Transverse colon (tissue), 4 donors: ENCODE data around the gene TRPM3. TPM values are rescaled to one million over a fixed set of nuclear protein-coding genes. Genes with fewer than 3 reads are reported as not detected.

ENCODE experiments used
- DNase-seq: peaks from one replicate; pipeline ENCODE4 v3.0.0-alpha.2; 2019
- H3K27ac ChIP-seq, 4 donors: fragments of 200-600 bp; sonication (generic); 2 replicates each; pipeline ENCODE4 v1.5.1; 2016 to 2018; ENCODE audit warnings: inconsistent platforms in 4 of 4
- H3K27me3 ChIP-seq: fragments of 200-600 bp; sonication (generic); 2 replicates; pipeline ENCODE4 v1.5.1; 2017; ENCODE audit warnings: inconsistent platforms
- H3K36me3 ChIP-seq, 4 donors: fragments of 200-600 bp; sonication (generic); 2 replicates each; pipeline ENCODE4 v1.5.1; 2017 to 2019; ENCODE audit warnings: inconsistent platforms in 4 of 4
- H3K4me1 ChIP-seq, 4 donors: fragments of 200-600 bp; sonication (generic); 2 replicates each; pipeline ENCODE4 v1.5.1; 2017 to 2020; ENCODE audit warnings: inconsistent platforms in 4 of 4
- H3K4me3 ChIP-seq, 4 donors: fragments of 200-600 bp; sonication (generic); 1 replicate in 1 of 4; 2 replicates in 3 of 4; pipeline versions ENCODE4 v1.5.1 to v1.6.1; 2017 to 2019; ENCODE audit warnings: inconsistent platforms in 4 of 4
- H3K9me3 ChIP-seq, 2 donors: fragments of 200-600 bp; sonication (generic); 2 replicates each; pipeline ENCODE4 v1.5.1; 2017 to 2019; ENCODE audit warnings: inconsistent platforms in 2 of 2
- CTCF ChIP-seq, 5 experiments: fragments of 200-600 bp in 3 of 5; fragments of 450-650 bp in 2 of 5; sonication (generic) in 3 of 5; IDR thresholded peaks; 1 replicate in 2 of 5; 2 replicates in 3 of 5; pipeline ENCODE4 v1.5.1; 2016 to 2017; ENCODE audit warnings: antibody characterized with exemption in 5 of 5, inconsistent platforms in 3 of 5, mild to moderate bottlenecking in 2 of 5, moderate library complexity in 1 of 5
- EP300 ChIP-seq: sonication (generic); formaldehyde crosslinking; IDR thresholded peaks from one replicate; pipeline ENCODE4 v1.6.1; 2017; ENCODE audit warnings: antibody characterized with exemption, low read depth
- POLR2A ChIP-seq: fragments of 450-650 bp; IDR thresholded peaks from one replicate; pipeline ENCODE4 v1.6.1; 2016; ENCODE audit warnings: antibody characterized with exemption, mild to moderate bottlenecking, moderate library complexity
- POLR2AphosphoS5 ChIP-seq, 3 donors: sonication (generic); formaldehyde crosslinking; IDR thresholded peaks; one replicate each; pipeline ENCODE4 v1.6.1; 2016; ENCODE audit warnings: antibody characterized with exemption in 3 of 3
- WGBS, 2 donors: methylation state at CpG; one replicate each; pipeline ENCODE4 v1.1.5; 2018; ENCODE audit warnings: low coverage in 1 of 2; 5-methylcytosine and 5-hydroxymethylcytosine counted together
- in situ Hi-C, 4 donors: fragments of 200-750 bp; cut with MboI; loops; one replicate each; pipeline versions ENCODE4 v1.15.0 to v1.15.1; 2017; ENCODE audit warnings: low sequenced_read_pairs in 3 of 4, low pct_ligation_motif_present in 1 of 4, low pct_unique_long_range_greater_than_20kb in 1 of 4
- intact Hi-C: fragments of 100-400 bp; cut with DNase I; formaldehyde crosslinking; loops from one replicate; pipeline ENCODE4 v1.15.1; 2023; ENCODE audit warnings: low total_unique reads
- total RNA-seq, 4 donors: library from RNA; depleted of rRNA; stranded (reverse); fragments of >200 nt; gene quantifications; one replicate each; pipeline ENCODE4 v1.1.0, GENCODE V29; 2016

Gene TRPM3
- total RNA-seq, 4 donors from 2014 or later: 0.16 to 1.2 (median 0.32) TPM

- H3K27me3 ChIP-seq: no peaks in the 10 kb centered on the region
- no peaks in the 10 kb centered on the region for H3K36me3 ChIP-seq
- no peaks in the 10 kb centered on the region for H3K9me3 ChIP-seq
- TF ChIP-seq POLR2A: no peak
- no peak for TF ChIP-seq CTCF (IDR thresholded peaks at IDR 0.05)
- TF ChIP-seq EP300: no peak
- no peak for TF ChIP-seq POLR2AphosphoS5 (IDR thresholded peaks at IDR 0.05)
- WGBS, 2 donors: 78 to 89% methylated on average over 4 of the region's 4 CpGs
- no peak overlapping the region for H3K27ac ChIP-seq
- in situ Hi-C loops (loop anchor here in 1 of 4 donors (25.0 kb wide), 2 partner anchors 101 to 301 kb away; no protein-coding TSS in a partner anchor), intact Hi-C loops (loop anchor here (1.0 kb wide), 1 partner anchor 35 kb away; no protein-coding TSS in a partner anchor)
- H3K4me3 ChIP-seq: no peak overlapping the region
- H3K4me1 ChIP-seq: no peaks in the 10 kb centered on the region
- DNase-seq: no peak
These were observed 158.5 kb downstream of the TRPM3 start for GRCh38 chr9:70962761-70963440.

DNA sequence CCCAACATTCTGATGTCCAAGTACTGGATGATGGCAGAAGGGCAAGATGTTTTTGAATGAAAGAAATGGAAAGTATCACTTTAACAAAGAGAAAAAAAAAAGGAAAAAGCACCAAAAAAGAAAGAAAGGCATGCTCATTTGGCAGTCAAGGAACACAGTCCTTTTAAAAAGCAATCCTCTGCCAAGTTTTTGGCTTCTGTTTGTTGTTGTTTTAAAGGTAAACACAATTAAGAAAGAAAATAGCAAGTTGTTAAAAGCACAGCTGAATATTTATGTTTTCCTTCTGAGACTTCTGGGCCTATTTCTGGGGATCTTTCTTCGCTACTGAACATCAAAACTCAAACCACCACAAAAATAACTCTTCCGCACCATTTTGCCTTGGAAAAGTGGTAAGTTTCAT is 162.1 kb downstream of the TRPM3 start:
- intact Hi-C loops (no loop called here), in situ Hi-C loops (loop anchor here in 1 of 4 donors (25.0 kb wide), 2 partner anchors 97 to 297 kb away; no protein-coding TSS in a partner anchor)
- Histone ChIP-seq H3K27ac (no peak overlapping the region), H3K4me3 (no peak overlapping the region), H3K9me3 (no peaks in the 10 kb centered on the region), H3K4me1 (no peaks in the 10 kb centered on the region), H3K36me3 (no peaks in the 10 kb centered on the region), H3K27me3 (no peaks in the 10 kb centered on the region)
- 88% methylated on average over 2 of the region's 2 CpGs for WGBS, 2 donors
- no peak for TF ChIP-seq POLR2A
- TF ChIP-seq POLR2AphosphoS5 (IDR thresholded peaks at IDR 0.05): no peak
- TF ChIP-seq CTCF (IDR thresholded peaks at IDR 0.05): no peak
- no peak for TF ChIP-seq EP300
- DNase-seq: no peak

DNA sequence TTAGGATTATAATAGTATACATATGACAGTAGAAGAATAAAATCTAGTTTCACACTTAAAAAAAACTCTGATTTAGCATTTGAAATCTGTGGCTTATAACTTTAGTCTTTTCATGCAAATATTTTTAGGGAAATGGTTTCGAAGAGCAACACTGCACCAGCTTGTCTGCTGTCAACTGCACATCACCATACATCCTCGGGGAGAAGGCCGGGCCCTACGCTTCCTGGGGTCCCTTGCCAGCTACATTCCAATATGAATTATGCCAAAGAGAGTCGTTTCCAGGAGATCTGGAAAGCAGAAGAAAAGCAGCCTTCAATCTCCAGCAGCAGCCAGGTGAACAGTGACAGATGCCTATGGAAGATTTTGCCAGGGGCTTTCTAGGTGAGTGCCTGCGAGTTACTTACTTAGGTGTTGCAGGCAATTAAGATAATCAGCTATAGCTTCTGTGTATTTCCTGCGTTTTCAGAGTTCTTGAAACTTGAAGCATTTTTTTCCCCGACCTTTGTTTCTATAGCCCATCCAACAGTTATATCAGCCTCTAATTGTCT is 166.8 kb downstream of the TRPM3 start:
- no peak for DNase-seq
- Histone ChIP-seq H3K4me3 (no peak overlapping the region), H3K4me1 (no peaks in the 10 kb centered on the region), H3K9me3 (no peaks in the 10 kb centered on the region), H3K36me3 (no peaks in the 10 kb centered on the region), H3K27ac (no peak overlapping the region), H3K27me3 (no peaks in the 10 kb centered on the region)
- WGBS, 2 donors: 64 to 82% methylated on average over 8 of the region's 8 CpGs
- TF ChIP-seq POLR2AphosphoS5 (IDR thresholded peaks at IDR 0.05) (no peak), POLR2A (no peak), CTCF (IDR thresholded peaks at IDR 0.05) (no peak), EP300 (no peak)
- in situ Hi-C loops (loop anchor here in 1 of 4 donors (25.0 kb wide), 2 partner anchors 92 to 292 kb away; no protein-coding TSS in a partner anchor), intact Hi-C loops (no loop called here)

DNA sequence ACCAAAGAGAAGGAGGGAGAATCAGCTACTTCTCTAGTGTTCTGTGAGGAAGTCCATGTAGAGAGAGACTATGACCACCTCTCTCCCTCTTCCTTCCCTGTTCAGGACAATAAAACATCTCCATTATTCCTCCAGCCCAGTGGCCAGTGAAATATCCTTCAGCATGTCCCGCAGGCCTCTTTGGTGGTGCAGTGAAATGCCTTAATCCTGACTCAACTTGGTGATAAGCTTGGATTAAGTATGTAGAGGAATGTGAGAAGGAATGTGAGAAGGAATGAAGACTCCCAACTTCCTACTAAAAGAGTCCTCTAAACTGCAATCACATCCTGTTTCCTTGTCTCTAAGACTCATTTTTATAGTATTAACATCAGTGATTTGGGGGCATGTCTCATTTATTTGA is 167.3 kb downstream of the TRPM3 start:
- no peaks in the 10 kb centered on the region for H3K9me3 ChIP-seq
- no peak overlapping the region for H3K4me3 ChIP-seq
- TF ChIP-seq POLR2AphosphoS5 (IDR thresholded peaks at IDR 0.05) (no peak), POLR2A (no peak), EP300 (no peak), CTCF (IDR thresholded peaks at IDR 0.05) (no peak)
- H3K36me3 ChIP-seq: no peaks in the 10 kb centered on the region
- intact Hi-C loops (no loop called here), in situ Hi-C loops (loop anchor here in 1 of 4 donors (25.0 kb wide), 2 partner anchors 92 to 292 kb away; no protein-coding TSS in a partner anchor)
- no peak overlapping the region for H3K27ac ChIP-seq
- no peaks in the 10 kb centered on the region for H3K27me3 ChIP-seq
- 65% methylated on average over 1 of the region's 1 CpG; no CpG with 5 or more reads in 1 of the 2 donors for WGBS, 2 donors
- H3K4me1 ChIP-seq: no peaks in the 10 kb centered on the region
- no peak for DNase-seq
